ENCODE results near the gene FIP1L1. TPM values are rescaled to one million over a fixed set of nuclear protein-coding genes. Genes with fewer than 3 reads are reported as not detected.

FIP1L1 gene
- total and polyA plus RNA-seq, 9 of the 15 experiments (the other 6 are each of a cell fraction or from before 2014, with no cell fraction given) = 34.6 to 137 (median 72.0) TPM

DNA sequence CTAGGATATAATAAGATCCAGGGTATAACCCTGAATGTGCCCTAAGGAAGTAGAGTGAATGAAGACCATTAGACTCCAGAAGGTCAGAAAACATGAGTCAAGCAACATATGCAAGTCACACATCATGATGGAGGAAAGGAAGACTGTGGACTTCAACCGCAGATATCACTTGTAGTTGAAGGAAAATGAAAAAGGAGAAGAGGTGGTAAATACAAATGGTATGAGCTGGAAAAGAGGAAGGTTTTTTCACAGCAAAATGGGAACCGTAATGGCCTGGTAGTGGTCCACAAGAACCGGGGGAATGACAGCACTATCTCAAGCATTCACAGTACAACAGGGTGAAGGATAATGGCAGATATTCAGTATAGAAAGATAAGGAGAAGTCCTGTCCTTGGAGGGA is 6.4 kb upstream of the FIP1L1 start (continued):
- TF ChIP-seq TEAD2 (tag; IDR thresholded peaks at IDR 0.05) = no peak
- no peak for TF ChIP-seq SOX6 (IDR thresholded peaks at IDR 0.05)
- TF ChIP-seq, protein P1, sequence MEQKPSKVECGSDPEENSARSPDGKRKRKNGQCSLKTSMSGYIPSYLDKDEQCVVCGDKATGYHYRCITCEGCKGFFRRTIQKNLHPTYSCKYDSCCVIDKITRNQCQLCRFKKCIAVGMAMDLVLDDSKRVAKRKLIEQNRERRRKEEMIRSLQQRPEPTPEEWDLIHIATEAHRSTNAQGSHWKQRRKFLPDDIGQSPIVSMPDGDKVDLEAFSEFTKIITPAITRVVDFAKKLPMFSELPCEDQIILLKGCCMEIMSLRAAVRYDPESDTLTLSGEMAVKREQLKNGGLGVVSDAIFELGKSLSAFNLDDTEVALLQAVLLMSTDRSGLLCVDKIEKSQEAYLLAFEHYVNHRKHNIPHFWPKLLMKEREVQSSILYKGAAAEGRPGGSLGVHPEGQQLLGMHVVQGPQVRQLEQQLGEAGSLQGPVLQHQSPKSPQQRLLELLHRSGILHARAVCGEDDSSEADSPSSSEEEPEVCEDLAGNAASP (IDR thresholded peaks at IDR 0.05) = no peak
- no peak for TF ChIP-seq GABPB2 (CRISPR knock-in tag; conservative IDR thresholded peaks at IDR 0.05)
- TF ChIP-seq ZNF212 (CRISPR knock-in tag; IDR thresholded peaks at IDR 0.05) = no peak
- TF ChIP-seq CBFA2T3 (IDR thresholded peaks at IDR 0.05) = peak; percentile 24; the same call in 1 of the 2 replicates
- TF ChIP-seq DMBX1 (CRISPR knock-in tag; IDR thresholded peaks at IDR 0.05; ENCODE audit: borderline replicate concordance) = no peak
- TF ChIP-seq, protein P2, sequence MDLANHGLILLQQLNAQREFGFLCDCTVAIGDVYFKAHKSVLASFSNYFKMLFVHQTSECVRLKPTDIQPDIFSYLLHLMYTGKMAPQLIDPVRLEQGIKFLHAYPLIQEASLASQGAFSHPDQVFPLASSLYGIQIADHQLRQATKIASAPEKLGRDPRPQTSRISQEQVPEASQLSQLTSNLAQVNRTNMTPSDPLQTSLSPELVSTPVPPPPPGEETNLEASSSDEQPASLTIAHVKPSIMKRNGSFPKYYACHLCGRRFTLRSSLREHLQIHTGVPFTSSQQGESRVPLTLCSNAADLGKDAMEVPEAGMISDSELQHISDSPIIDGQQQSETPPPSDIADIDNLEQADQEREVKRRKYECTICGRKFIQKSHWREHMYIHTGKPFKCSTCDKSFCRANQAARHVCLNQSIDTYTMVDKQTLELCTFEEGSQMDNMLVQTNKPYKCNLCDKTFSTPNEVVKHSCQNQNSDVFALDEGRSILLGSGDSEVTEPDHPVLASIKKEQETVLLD (IDR thresholded peaks at IDR 0.05) = no peak
- no peak for TF ChIP-seq ZFPM2 (CRISPR knock-in tag; IDR thresholded peaks at IDR 0.05)
- no peak for TF ChIP-seq ESRRB (CRISPR knock-in tag; IDR thresholded peaks at IDR 0.05; ENCODE audit: borderline replicate concordance)
- TF ChIP-seq HEY1 (CRISPR knock-in tag; IDR thresholded peaks at IDR 0.05; ENCODE audit: borderline replicate concordance) = no peak
- no peak for TF ChIP-seq RCOR1 (IDR thresholded peaks at IDR 0.05; ENCODE audit: borderline replicate concordance in 1 of 2, low read depth in 2 of 2, low read length in 2 of 2)
- TF ChIP-seq, protein P3, sequence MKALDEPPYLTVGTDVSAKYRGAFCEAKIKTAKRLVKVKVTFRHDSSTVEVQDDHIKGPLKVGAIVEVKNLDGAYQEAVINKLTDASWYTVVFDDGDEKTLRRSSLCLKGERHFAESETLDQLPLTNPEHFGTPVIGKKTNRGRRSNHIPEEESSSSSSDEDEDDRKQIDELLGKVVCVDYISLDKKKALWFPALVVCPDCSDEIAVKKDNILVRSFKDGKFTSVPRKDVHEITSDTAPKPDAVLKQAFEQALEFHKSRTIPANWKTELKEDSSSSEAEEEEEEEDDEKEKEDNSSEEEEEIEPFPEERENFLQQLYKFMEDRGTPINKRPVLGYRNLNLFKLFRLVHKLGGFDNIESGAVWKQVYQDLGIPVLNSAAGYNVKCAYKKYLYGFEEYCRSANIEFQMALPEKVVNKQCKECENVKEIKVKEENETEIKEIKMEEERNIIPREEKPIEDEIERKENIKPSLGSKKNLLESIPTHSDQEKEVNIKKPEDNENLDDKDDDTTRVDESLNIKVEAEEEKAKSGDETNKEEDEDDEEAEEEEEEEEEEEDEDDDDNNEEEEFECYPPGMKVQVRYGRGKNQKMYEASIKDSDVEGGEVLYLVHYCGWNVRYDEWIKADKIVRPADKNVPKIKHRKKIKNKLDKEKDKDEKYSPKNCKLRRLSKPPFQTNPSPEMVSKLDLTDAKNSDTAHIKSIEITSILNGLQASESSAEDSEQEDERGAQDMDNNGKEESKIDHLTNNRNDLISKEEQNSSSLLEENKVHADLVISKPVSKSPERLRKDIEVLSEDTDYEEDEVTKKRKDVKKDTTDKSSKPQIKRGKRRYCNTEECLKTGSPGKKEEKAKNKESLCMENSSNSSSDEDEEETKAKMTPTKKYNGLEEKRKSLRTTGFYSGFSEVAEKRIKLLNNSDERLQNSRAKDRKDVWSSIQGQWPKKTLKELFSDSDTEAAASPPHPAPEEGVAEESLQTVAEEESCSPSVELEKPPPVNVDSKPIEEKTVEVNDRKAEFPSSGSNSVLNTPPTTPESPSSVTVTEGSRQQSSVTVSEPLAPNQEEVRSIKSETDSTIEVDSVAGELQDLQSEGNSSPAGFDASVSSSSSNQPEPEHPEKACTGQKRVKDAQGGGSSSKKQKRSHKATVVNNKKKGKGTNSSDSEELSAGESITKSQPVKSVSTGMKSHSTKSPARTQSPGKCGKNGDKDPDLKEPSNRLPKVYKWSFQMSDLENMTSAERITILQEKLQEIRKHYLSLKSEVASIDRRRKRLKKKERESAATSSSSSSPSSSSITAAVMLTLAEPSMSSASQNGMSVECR (CRISPR knock-in tag; IDR thresholded peaks at IDR 0.05) = no peak
- TF ChIP-seq, protein P4, sequence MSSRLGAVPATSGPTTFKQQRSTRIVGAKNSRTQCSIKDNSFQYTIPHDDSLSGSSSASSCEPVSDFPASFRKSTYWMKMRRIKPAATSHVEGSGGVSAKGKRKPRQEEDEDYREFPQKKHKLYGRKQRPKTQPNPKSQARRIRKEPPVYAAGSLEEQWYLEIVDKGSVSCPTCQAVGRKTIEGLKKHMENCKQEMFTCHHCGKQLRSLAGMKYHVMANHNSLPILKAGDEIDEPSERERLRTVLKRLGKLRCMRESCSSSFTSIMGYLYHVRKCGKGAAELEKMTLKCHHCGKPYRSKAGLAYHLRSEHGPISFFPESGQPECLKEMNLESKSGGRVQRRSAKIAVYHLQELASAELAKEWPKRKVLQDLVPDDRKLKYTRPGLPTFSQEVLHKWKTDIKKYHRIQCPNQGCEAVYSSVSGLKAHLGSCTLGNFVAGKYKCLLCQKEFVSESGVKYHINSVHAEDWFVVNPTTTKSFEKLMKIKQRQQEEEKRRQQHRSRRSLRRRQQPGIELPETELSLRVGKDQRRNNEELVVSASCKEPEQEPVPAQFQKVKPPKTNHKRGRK (tag; IDR thresholded peaks at IDR 0.05) = no peak
- no peak for TF ChIP-seq SAFB (IDR thresholded peaks at IDR 0.05; ENCODE audit: borderline replicate concordance, low read depth, low read length)
- TF ChIP-seq, protein P5, sequence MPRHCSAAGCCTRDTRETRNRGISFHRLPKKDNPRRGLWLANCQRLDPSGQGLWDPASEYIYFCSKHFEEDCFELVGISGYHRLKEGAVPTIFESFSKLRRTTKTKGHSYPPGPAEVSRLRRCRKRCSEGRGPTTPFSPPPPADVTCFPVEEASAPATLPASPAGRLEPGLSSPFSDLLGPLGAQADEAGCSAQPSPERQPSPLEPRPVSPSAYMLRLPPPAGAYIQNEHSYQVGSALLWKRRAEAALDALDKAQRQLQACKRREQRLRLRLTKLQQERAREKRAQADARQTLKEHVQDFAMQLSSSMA (CRISPR knock-in tag; IDR thresholded peaks at IDR 0.05) = no peak
- TF ChIP-seq SPI1 (IDR thresholded peaks at IDR 0.05; ENCODE audit: borderline replicate concordance, low read depth, low read length) = peak; percentile 41; the same call in 1 of the 2 replicates
- TF ChIP-seq ZKSCAN1 (IDR thresholded peaks at IDR 0.05; ENCODE audit: low read depth, low read length) = no peak

Measured in K562 (cell line).